HEK293 (cell line): ENCODE data around the gene PLCXD1.

Experiments used
- ZNF184 ChIP-seq: fragments of 450-650 bp; IDR thresholded peaks from 2 replicates; pipeline ENCODE4 v1.5.1; 2018; ENCODE audit warnings: missing biosample characterization, mild to moderate bottlenecking, missing genetic modification characterization
- ZNF416 ChIP-seq: fragments of 450-650 bp; formaldehyde crosslinking; IDR thresholded peaks from 2 replicates; pipeline ENCODE4 v1.5.1; 2016; ENCODE audit warnings: missing biosample characterization, missing genetic modification characterization

- TF ChIP-seq ZNF184 (no peak), ZNF416 (tag by site-specific recombination) (no peak)
Measured at GRCh38 chrX:261167-261918, 19.8 kb upstream of the PLCXD1 start.
